Ovary (tissue), 9 donors: ENCODE measurements around the gene ATRNL1. TPM values are rescaled to one million over a fixed set of nuclear protein-coding genes. Genes with fewer than 3 reads are reported as not detected.

Experiments
- DNase-seq, 5 donors: peaks; one replicate each; pipeline ENCODE4 v3.0.0-alpha.2; 2019 to 2020
- H3K27ac ChIP-seq, 2 donors: fragments of 200-600 bp; one replicate each; pipeline versions ENCODE4 v1.5.1 to v1.8.0; 2019 to 2022
- H3K27me3 ChIP-seq: fragments of 200-600 bp; one replicate; pipeline ENCODE4 v1.8.0; 2022
- H3K36me3 ChIP-seq: fragments of 200-600 bp; sonication (generic); one replicate; pipeline ENCODE4 v1.5.1; 2019
- H3K4me1 ChIP-seq: one replicate; pipeline ENCODE4 v1.8.1; 2013; ENCODE audit warnings: mild to moderate bottlenecking, moderate library complexity; ENCODE audit not compliant: insufficient read depth
- H3K4me3 ChIP-seq: fragments of 200-600 bp; sonication (generic); one replicate; pipeline ENCODE4 v1.5.1; 2017
- H3K9me3 ChIP-seq, 2 donors: fragments of 200-600 bp in 1 of 2; sonication (generic) in 1 of 2; one replicate each; pipeline versions ENCODE4 v1.5.1 to v1.8.1; 2013 to 2019; ENCODE audit warnings: mild to moderate bottlenecking in 1 of 2, moderate library complexity in 1 of 2
- CTCF ChIP-seq, 3 donors: fragments of 450-650 bp in 2 of 3; fragments of 200-600 bp in 1 of 3; IDR thresholded peaks; one replicate each; pipeline versions ENCODE4 v1.5.1 to v1.8.0; 2016 to 2022; ENCODE audit warnings: antibody characterized with exemption in 3 of 3, mild to moderate bottlenecking in 1 of 3
- EP300 ChIP-seq: sonication (generic); formaldehyde crosslinking; IDR thresholded peaks from one replicate; pipeline ENCODE4 v1.6.1; 2017; ENCODE audit warnings: antibody characterized with exemption
- POLR2A ChIP-seq: fragments of 450-650 bp; IDR thresholded peaks from one replicate; pipeline ENCODE4 v1.6.1; 2017; ENCODE audit warnings: antibody characterized with exemption, mild to moderate bottlenecking, moderate library complexity
- WGBS, 3 donors: extraction: QIAGEN DNeasy Blood & Tissue Kit in 1 of 3; methylation state at CpG; one replicate each; pipeline versions ENCODE4 v1.1.5 to v1.1.7; 2013 to 2017; 5-methylcytosine and 5-hydroxymethylcytosine counted together
- intact Hi-C, 4 donors: fragments of 100-400 bp; cut with DNase I; formaldehyde crosslinking; loops; one replicate each; pipeline versions ENCODE4 v1.11.0 to v1.15.1; 2022 to 2023
- polyA plus RNA-seq, 2 donors: library from polyadenylated mRNA; stranded (reverse); fragments of 200-250 nt in 1 of 2; fragments of 350-450 nt in 1 of 2; fragmentation: Illumina TruSeq in 1 of 2; extraction: RNeasy Lipid Tissue Mini Kit (QIAGEN cat#74804) in 1 of 2; gene quantifications; one replicate each; pipeline ENCODE4 v1.2.3, GENCODE V29; 2013 to 2014
- total RNA-seq, 7 donors: library from RNA; depleted of rRNA in 2 of 7; stranded (reverse); fragments of >200 nt in 2 of 7; fragmentation: NEBNext Ultra II Directional in 3 of 7; extraction: Animal tissue kit (Norgen Biotek cat#: 25700) in 3 of 7; gene quantifications; one replicate each; pipeline versions ENCODE4 v1.1.0 to v1.2.4, GENCODE V29; 2016 to 2023
- donor health status: DM: no; HTN: no; CAD: no; lungs with moderate emphysema.
- donor health status: DM: no; HTN: no; CAD: no.
- donor health status: Bipolar disorder and iron deficiency.
- donor health status: DM: yes; HTN: yes; CAD: no.
- donor health status: DM: no; HTN: no; CAD: no.
- donor health status: DM: yes; HTN: yes; CAD: no.

The ATRNL1 gene
- total and polyA plus RNA-seq, 9 donors, result 8.1 to 119 (median 77.8) TPM

GRCh38 chr10:115084277-115084850, 8.8 kb upstream of the ATRNL1 start:
- Histone ChIP-seq H3K4me1 (no peaks in the 10 kb centered on the region), H3K27me3 (no peaks in the 10 kb centered on the region), H3K36me3 (no peaks in the 10 kb centered on the region), H3K4me3 (no peak overlapping the region), H3K27ac (peak overlapping the region in 1 of 2 donors; percentile 10), H3K9me3 (no peaks in the 10 kb centered on the region)
- intact Hi-C loops, result no loop called here
- no peak for DNase-seq
- TF ChIP-seq POLR2A, result no peak
- TF ChIP-seq EP300, result no peak
- no peak for TF ChIP-seq CTCF (IDR thresholded peaks at IDR 0.05)
- WGBS, 3 donors, result 40 to 59% (median 47%) methylated on average over 5 of the region's 5 CpGs

- no peaks in the 10 kb centered on the region for H3K36me3 ChIP-seq
- H3K27me3 ChIP-seq, result no peaks in the 10 kb centered on the region
- 84 to 94% (median 92%) methylated on average over 6 of the region's 6 CpGs for WGBS, 3 donors
- H3K27ac ChIP-seq, result no peak overlapping the region
- no peak for TF ChIP-seq CTCF (IDR thresholded peaks at IDR 0.05)
- no peak for TF ChIP-seq EP300
- TF ChIP-seq POLR2A, result no peak
- no peaks in the 10 kb centered on the region for H3K4me1 ChIP-seq
- no peaks in the 10 kb centered on the region for H3K9me3 ChIP-seq
- H3K4me3 ChIP-seq, result no peak overlapping the region
- intact Hi-C loops, result loop anchor here in 2 of 4 donors (10.0 kb wide), 2 partner anchors 66 to 96 kb away; no protein-coding TSS in a partner anchor
- DNase-seq, result no peak
Measured at GRCh38 chr10:115091161-115091560, 2.0 kb upstream of the ATRNL1 start.

GRCh38 chr10:115092258-115092554, 959 bp upstream of the ATRNL1 start:
- intact Hi-C loops, result loop anchor here in 2 of 4 donors (10.0 kb wide), 2 partner anchors 67 to 97 kb away; no protein-coding TSS in a partner anchor
- no peak for DNase-seq
- 0 to 3% (median 1%) methylated on average over 10 of the region's 10 CpGs for WGBS, 3 donors
- H3K4me3 ChIP-seq, result peak overlapping the region; percentile 76
- no peaks in the 10 kb centered on the region for H3K4me1 ChIP-seq
- H3K27me3 ChIP-seq, result no peaks in the 10 kb centered on the region
- peak overlapping the region; percentile 88 to 99 for H3K27ac ChIP-seq
- no peaks in the 10 kb centered on the region for H3K36me3 ChIP-seq
- H3K9me3 ChIP-seq, result no peaks in the 10 kb centered on the region
- TF ChIP-seq CTCF (IDR thresholded peaks at IDR 0.05) (no peak), EP300 (no peak), POLR2A (no peak)

- DNase-seq, result peak in 4 of 5 donors; percentile 60 to 82 (median 75)
- no peak for TF ChIP-seq CTCF (IDR thresholded peaks at IDR 0.05)
- no peak for TF ChIP-seq POLR2A
- no peak for TF ChIP-seq EP300
- H3K36me3 ChIP-seq, result no peaks in the 10 kb centered on the region
- H3K27me3 ChIP-seq, result no peaks in the 10 kb centered on the region
- H3K9me3 ChIP-seq, result no peaks in the 10 kb centered on the region
- 0 to 1% (median 1%) methylated on average over 58 to 75 of the region's 75 CpGs for WGBS, 3 donors
- peak overlapping the region; percentile 88 to 99 for H3K27ac ChIP-seq
- peak overlapping the region; percentile 76 for H3K4me3 ChIP-seq
- H3K4me1 ChIP-seq, result no peaks in the 10 kb centered on the region
- intact Hi-C loops, result loop anchor here in 2 of 4 donors (10.0 kb wide), 2 partner anchors 68 to 98 kb away; no protein-coding TSS in a partner anchor
Measured at GRCh38 chr10:115092555-115093285, 445 bp upstream of the ATRNL1 start.
